Chondrocyte (in vitro differentiated cells): ENCODE data around the gene S100A12. TPM values are rescaled to one million over a fixed set of nuclear protein-coding genes. Genes with fewer than 3 reads are reported as not detected.

Experiments used
- DNase-seq: peaks from one replicate; pipeline ENCODE4 v3.0.0; 2021; ENCODE audit warnings: mixed read lengths, low spot score
- H3K27ac Mint-ChIP-seq: one replicate; pipeline ENCODE4 v1.8.0; 2021; ENCODE audit warnings: mild to moderate bottlenecking, moderate library complexity, mixed read lengths; ENCODE audit not compliant: unreplicated experiment
- H3K27me3 Mint-ChIP-seq: 2 replicates; pipeline ENCODE4 v1.8.0; 2021; ENCODE audit warnings: low read depth, mixed read lengths
- H3K36me3 Mint-ChIP-seq: 2 replicates; pipeline ENCODE4 v1.8.0; 2021; ENCODE audit warnings: low read depth, mixed read lengths
- H3K4me1 Mint-ChIP-seq: 2 replicates; pipeline ENCODE4 v1.8.0; 2021; ENCODE audit warnings: low read depth, mild to moderate bottlenecking, mixed read lengths
- H3K4me3 Mint-ChIP-seq: one replicate; pipeline ENCODE4 v1.8.0; 2021; ENCODE audit warnings: mild to moderate bottlenecking, moderate library complexity, mixed read lengths; ENCODE audit not compliant: unreplicated experiment
- H3K9me3 Mint-ChIP-seq: 2 replicates; pipeline ENCODE4 v1.8.0; 2021; ENCODE audit warnings: low read depth, mixed read lengths
- total RNA-seq: library from RNA; stranded (reverse); gene quantifications from 3 replicates; pipeline ENCODE4 v1.2.1, GENCODE V29; 2021
- TF ChIP-seq, protein P1 (sequence below): fragments of 200-600 bp; sonication (generic); IDR thresholded peaks from 2 replicates; pipeline ENCODE4 v1.5.0; 2021; ENCODE audit warnings: antibody characterized with exemption, mild to moderate bottlenecking, moderate library complexity

Gene S100A12
- total RNA-seq, 1 donor from 2014 or later: not detected

DNA sequence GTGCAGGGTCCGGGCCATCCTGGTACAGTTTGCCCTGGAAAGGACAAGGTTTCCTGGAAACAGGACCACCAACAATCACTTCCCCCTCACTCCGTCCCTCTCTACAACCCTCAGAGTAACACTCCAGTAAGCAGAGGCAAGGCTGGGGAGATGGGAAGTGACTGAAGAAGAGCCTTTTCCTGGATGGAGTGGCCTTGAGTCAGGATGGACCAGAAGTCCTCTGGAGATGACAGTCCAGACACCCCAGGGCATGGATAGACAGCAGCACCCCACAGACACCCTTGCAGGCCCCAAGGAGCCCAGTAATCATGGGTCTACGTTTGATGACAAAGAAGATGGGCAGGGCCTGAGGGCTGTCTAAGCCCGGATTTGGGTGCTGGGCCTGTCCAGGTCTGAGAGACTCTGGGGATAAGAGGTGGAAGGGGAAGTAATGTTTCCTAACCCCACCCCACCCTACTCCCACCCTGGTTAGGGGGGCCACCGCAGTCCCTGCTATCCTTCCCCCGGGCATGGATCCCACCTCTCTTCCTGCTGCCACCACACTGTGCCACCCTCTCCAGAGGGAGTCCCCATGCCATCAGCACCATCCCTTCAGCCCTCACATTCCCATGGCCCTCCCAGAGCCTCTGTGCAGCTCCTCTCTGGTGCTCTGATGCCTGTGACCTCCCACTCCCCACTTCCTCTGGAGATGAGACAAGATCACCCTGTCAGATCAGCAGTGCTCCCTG, 22.7 kb upstream of the S100A12 start:
- H3K9me3 Mint-ChIP-seq: no peaks in the 10 kb centered on the region
- no peaks in the 10 kb centered on the region for H3K4me1 Mint-ChIP-seq
- TF ChIP-seq, protein P1, sequence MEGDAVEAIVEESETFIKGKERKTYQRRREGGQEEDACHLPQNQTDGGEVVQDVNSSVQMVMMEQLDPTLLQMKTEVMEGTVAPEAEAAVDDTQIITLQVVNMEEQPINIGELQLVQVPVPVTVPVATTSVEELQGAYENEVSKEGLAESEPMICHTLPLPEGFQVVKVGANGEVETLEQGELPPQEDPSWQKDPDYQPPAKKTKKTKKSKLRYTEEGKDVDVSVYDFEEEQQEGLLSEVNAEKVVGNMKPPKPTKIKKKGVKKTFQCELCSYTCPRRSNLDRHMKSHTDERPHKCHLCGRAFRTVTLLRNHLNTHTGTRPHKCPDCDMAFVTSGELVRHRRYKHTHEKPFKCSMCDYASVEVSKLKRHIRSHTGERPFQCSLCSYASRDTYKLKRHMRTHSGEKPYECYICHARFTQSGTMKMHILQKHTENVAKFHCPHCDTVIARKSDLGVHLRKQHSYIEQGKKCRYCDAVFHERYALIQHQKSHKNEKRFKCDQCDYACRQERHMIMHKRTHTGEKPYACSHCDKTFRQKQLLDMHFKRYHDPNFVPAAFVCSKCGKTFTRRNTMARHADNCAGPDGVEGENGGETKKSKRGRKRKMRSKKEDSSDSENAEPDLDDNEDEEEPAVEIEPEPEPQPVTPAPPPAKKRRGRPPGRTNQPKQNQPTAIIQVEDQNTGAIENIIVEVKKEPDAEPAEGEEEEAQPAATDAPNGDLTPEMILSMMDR: no peak
- no peaks in the 10 kb centered on the region for H3K36me3 Mint-ChIP-seq
- peaks cover 11% of the 10 kb centered on the region for H3K27me3 Mint-ChIP-seq
- DNase-seq: no peak
- no peak overlapping the region for H3K4me3 Mint-ChIP-seq
- no peak overlapping the region for H3K27ac Mint-ChIP-seq

DNA sequence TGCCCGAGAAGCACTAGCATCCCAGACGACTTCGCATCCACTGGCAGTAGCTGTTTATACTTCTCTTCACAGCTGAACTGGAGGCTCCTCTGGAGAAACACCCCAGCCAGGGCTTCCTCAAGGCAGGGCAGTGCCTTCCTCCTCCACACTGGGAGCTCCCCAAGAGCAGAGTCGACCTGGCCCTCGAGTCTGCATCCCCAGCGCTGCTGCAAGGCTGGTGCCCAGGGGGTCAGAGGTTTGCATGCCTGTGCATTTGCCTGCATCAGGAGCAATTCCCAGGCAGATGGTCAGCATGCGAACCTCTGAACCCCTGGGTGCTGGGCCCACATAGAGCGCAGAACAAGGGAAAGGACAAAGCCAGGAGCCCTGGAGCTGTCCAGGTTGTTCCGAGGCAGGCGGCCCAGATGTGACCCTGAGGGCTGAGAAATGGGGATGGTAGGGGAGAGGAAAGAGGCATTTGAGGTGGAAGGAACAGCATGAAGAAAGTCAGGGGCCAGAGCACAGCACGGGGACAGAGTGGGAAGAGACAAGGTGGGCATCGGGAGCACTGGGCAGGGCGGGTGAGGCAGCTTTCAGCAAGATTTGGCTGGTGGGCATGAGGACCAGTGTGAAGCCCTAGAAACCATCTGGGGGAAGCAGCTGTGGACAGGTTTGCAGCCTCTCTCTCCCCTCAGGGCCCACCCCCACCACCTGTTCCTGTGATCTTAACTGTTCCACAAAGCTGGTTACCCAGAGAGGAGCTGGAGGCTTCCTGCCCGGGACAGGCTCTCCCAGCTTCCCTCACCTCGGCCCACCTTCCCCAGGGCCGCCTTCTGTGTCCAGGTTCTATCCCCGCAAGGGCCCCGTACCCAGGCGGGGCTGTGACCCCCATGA, 21.9 kb upstream of the S100A12 start:
- no peaks in the 10 kb centered on the region for H3K36me3 Mint-ChIP-seq
- H3K27me3 Mint-ChIP-seq: peaks cover 13% of the 10 kb centered on the region
- no peaks in the 10 kb centered on the region for H3K4me1 Mint-ChIP-seq
- no peak overlapping the region for H3K27ac Mint-ChIP-seq
- TF ChIP-seq, protein P1: no peak
- DNase-seq: no peak
- no peaks in the 10 kb centered on the region for H3K9me3 Mint-ChIP-seq
- no peak overlapping the region for H3K4me3 Mint-ChIP-seq

DNA sequence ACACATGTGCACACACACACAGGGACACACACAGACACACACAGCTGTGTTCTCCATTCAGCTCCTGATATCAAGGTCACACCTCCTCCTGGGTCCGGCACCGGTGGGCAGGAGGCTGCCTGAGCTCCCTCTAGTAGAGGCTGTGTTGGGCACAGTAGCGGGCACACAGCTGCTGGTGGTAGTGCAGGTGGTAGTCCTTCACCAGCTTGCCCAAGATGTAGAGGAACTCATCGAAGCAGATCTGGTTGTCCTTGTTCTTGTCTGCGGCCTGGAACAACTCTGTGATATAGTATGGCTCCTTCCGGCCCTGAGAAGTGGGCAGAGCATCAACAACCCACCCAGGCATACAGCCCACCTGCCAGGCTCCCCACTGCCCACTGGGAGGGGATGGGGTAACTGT, 21.0 kb upstream of the S100A12 start:
- no peak for DNase-seq
- H3K9me3 Mint-ChIP-seq: no peaks in the 10 kb centered on the region
- TF ChIP-seq, protein P1: no peak
- H3K36me3 Mint-ChIP-seq: no peaks in the 10 kb centered on the region
- peaks cover 18% of the 10 kb centered on the region for H3K27me3 Mint-ChIP-seq
- no peak overlapping the region for H3K4me3 Mint-ChIP-seq
- H3K4me1 Mint-ChIP-seq: no peaks in the 10 kb centered on the region
- H3K27ac Mint-ChIP-seq: no peak overlapping the region

DNA sequence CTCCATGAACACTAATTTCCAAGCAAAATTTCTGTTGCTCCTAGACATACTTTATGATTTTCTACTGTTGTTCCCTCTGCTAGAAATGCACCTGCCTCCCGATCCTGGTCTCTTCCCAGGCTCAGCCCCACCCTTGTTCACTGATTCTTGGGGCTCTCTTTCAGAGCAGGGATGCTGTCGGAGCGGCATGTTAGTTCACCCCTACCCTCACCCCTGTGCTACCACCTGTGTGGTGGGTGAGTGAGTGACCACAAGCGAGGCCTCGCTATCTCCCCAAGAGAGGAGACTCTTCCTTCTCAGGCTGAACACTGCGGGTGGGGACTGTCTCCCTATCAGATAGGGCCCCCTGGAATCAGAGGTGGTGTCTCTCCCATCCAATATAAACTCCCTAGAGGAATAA, 20.4 kb upstream of the S100A12 start:
- Mint-ChIP-seq H3K9me3 (no peaks in the 10 kb centered on the region), H3K36me3 (no peaks in the 10 kb centered on the region), H3K4me1 (no peaks in the 10 kb centered on the region), H3K27ac (no peak overlapping the region), H3K4me3 (no peak overlapping the region), H3K27me3 (peaks cover 20% of the 10 kb centered on the region)
- no peak for DNase-seq
- TF ChIP-seq, protein P1: no peak

DNA sequence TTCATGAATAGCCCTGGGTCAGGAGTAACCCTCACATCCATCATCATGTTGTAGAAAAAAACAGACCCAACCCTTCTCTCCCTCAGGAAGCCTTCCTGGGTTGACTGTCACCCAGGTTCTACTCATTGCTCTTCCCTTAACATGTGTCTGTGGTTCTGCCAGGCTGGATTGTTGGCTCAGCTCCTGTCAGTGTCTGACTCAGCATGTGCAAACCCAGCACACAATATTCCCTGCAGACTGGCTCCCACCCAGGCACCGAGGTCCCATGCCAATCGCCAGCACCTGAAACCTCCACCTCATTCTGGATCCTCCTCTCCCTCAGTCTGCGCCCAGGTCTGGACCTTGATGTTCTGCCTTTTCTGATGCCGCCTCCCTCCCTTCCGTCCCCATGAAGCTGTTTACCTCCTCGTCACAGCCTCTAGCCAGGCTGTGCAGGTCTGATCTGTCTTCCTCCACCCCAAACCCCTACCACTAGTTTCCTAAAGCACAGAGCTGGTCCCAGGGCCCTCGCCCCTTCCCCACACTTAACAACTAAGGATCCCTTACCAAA, 19.8 kb upstream of the S100A12 start:
- no peak overlapping the region for H3K27ac Mint-ChIP-seq
- peaks cover 20% of the 10 kb centered on the region for H3K27me3 Mint-ChIP-seq
- no peak for DNase-seq
- no peaks in the 10 kb centered on the region for H3K9me3 Mint-ChIP-seq
- H3K4me3 Mint-ChIP-seq: no peak overlapping the region
- TF ChIP-seq, protein P1: no peak
- no peaks in the 10 kb centered on the region for H3K4me1 Mint-ChIP-seq
- no peaks in the 10 kb centered on the region for H3K36me3 Mint-ChIP-seq
